Ectodermal cell (in vitro differentiated cells): Measurements from ENCODE around the gene YJU2.
"Not testable (repeated sequence)": the region's sequence is repeated elsewhere in the genome, so short reads cannot be mapped to it uniquely, and the experiment has no call there.

Source experiments
- H3K27ac ChIP-seq: 2 replicates; pipeline ENCODE4 v1.7.0; 2013; ENCODE audit warnings: mild to moderate bottlenecking, low read depth, low read length; ENCODE audit not compliant: insufficient read depth, poor library complexity, severe bottlenecking
- H3K27me3 ChIP-seq: 2 replicates; pipeline ENCODE4 v1.7.0; 2013; ENCODE audit warnings: mild to moderate bottlenecking, low read length; ENCODE audit not compliant: insufficient read depth, control insufficient read depth, poor library complexity, severe bottlenecking
- H3K36me3 ChIP-seq: one replicate; pipeline ENCODE4 v1.7.0; 2013; ENCODE audit warnings: low read length; ENCODE audit not compliant: control insufficient read depth, insufficient read depth
- H3K4me1 ChIP-seq: one replicate; pipeline ENCODE4 v1.7.0; 2013; ENCODE audit warnings: low read length; ENCODE audit not compliant: control insufficient read depth, insufficient read depth
- H3K4me3 ChIP-seq: 2 replicates; pipeline ENCODE4 v1.7.0; 2013; ENCODE audit warnings: low read depth, low read length, control low read depth; ENCODE audit not compliant: insufficient read depth
- H3K9me3 ChIP-seq: 2 replicates; pipeline ENCODE4 v1.7.0; 2013; ENCODE audit warnings: mild to moderate bottlenecking, low read length, moderate library complexity; ENCODE audit not compliant: control insufficient read depth
- WGBS, 2 experiments: methylation state at CpG; one replicate each; pipeline ENCODE4 v1.1.7; 2013; ENCODE audit warnings: missing lambda C conversion rate in 2 of 2; 5-methylcytosine and 5-hydroxymethylcytosine counted together

YJU2 gene

GRCh38 chr19:4227771-4228170 lies 19.1 kb upstream of the YJU2 start:
- H3K27ac ChIP-seq: no peak overlapping the region
- peaks cover 5% of the 10 kb centered on the region for H3K27me3 ChIP-seq
- H3K4me3 ChIP-seq: no peak overlapping the region
- peaks cover 9% of the 10 kb centered on the region for H3K4me1 ChIP-seq
- H3K36me3 ChIP-seq: no peaks in the 10 kb centered on the region
- no peaks in the 10 kb centered on the region for H3K9me3 ChIP-seq

- 80 to 81% methylated on average over 2 of the region's 2 CpGs for WGBS, 2 experiments
- Histone ChIP-seq H3K27me3 (peaks cover 5% of the 10 kb centered on the region), H3K4me3 (no peak overlapping the region), H3K36me3 (no peaks in the 10 kb centered on the region), H3K9me3 (no peaks in the 10 kb centered on the region), H3K4me1 (peaks cover 9% of the 10 kb centered on the region), H3K27ac (no peak overlapping the region)
Measured at GRCh38 chr19:4228765-4229178, 18.1 kb upstream of the YJU2 start.

- no peaks in the 10 kb centered on the region for H3K9me3 ChIP-seq
Measured at GRCh38 chr19:4229179-4229931, 17.5 kb upstream of the YJU2 start, which contains the start of gene EBI3. Gene EBI3, plus strand, starts transcription at chr19:4229523. Its CDS starts 28 bp downstream, at chr19:4229551.

GRCh38 chr19:4230237-4230636 lies 16.6 kb upstream of the YJU2 start:
- H3K9me3 ChIP-seq, H3K27me3 ChIP-seq, H3K36me3 ChIP-seq, H3K4me3 ChIP-seq, H3K27ac ChIP-seq, H3K4me1 ChIP-seq: not testable (repeated sequence)
- 92 to 94% methylated on average over 6 of the region's 6 CpGs for WGBS, 2 experiments

More at GRCh38 chr19:4229179-4229931, 17.5 kb upstream of the YJU2 start, which contains the start of gene EBI3:
- Histone ChIP-seq H3K27me3 (peaks cover 5% of the 10 kb centered on the region), H3K27ac (no peak within 1 kb of the TSS), H3K4me1 (peaks cover 8% of the 10 kb centered on the region), H3K4me3 (no peak within 1 kb of the TSS), H3K36me3 (no peaks in the 10 kb centered on the region)
- WGBS, 2 experiments: 37 to 41% methylated on average over 19 of the region's 19 CpGs

DNA sequence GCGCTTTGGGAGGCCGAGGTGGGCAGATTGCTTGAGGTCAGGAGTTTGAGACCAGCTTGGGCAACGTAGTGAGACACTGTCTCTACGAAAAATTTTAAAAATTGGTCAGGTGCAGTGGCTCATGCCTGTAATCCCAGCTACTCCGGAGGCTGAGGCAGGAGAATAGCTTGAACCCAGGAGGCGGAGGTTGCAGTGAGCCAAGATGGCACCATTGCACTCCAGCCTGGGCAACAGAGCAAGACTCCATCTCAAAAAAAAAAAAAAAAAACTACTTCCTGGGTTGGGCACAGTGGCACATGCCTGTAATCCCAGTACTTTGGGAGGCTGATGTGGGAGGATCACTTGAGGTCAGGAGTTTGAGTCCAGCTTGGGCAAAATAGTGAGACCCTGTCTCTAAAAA lies 15.4 kb upstream of the YJU2 start:
- 93 to 94% methylated on average over 6 of the region's 6 CpGs for WGBS, 2 experiments
- H3K4me1 ChIP-seq, H3K27ac ChIP-seq, H3K4me3 ChIP-seq, H3K27me3 ChIP-seq, H3K9me3 ChIP-seq, H3K36me3 ChIP-seq: not testable (repeated sequence)

GRCh38 chr19:4232139-4232538 lies 14.7 kb upstream of the YJU2 start:
- not testable (repeated sequence) for H3K4me3 ChIP-seq

DNA sequence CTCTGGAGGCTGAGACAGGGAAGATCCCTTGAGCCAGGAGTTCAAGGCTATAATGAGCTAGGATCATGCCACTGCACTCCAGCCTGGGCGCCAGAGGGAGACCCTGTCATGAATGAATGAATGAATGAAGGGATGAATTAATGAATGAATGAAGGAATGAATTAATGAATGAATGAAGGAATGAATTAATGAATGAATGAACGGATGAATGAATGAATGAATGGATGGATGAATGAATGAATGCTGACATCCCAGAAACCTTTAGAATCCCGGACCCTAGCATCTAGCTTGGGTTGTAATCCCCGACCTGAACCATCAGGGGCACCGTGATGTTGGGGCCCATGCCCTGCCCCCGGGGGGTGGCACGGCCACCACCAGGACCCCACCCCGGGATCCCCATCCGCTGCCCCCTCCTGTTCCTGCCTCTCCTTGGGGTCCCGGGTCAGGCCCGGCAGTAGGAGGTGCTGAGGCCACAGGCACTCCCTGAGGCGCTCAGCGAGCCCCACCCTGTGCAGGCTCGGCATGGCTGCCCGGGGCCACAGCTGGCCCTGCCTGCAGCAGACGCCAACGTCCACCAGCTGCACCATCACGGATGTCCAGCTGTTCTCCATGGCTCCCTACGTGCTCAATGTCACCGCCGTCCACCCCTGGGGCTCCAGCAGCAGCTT lies 14.1 kb upstream of the YJU2 start:
- peaks cover 5% of the 10 kb centered on the region for H3K27me3 ChIP-seq
- WGBS, 2 experiments: 80 to 83% methylated on average over 21 of the region's 21 CpGs

More at GRCh38 chr19:4232139-4232538, 14.7 kb upstream of the YJU2 start:
- not testable (repeated sequence) for H3K9me3 ChIP-seq, H3K27me3 ChIP-seq, H3K36me3 ChIP-seq, H3K27ac ChIP-seq, H3K4me1 ChIP-seq
- WGBS, 2 experiments: 87 to 93% methylated on average over 5 of the region's 5 CpGs

DNA sequence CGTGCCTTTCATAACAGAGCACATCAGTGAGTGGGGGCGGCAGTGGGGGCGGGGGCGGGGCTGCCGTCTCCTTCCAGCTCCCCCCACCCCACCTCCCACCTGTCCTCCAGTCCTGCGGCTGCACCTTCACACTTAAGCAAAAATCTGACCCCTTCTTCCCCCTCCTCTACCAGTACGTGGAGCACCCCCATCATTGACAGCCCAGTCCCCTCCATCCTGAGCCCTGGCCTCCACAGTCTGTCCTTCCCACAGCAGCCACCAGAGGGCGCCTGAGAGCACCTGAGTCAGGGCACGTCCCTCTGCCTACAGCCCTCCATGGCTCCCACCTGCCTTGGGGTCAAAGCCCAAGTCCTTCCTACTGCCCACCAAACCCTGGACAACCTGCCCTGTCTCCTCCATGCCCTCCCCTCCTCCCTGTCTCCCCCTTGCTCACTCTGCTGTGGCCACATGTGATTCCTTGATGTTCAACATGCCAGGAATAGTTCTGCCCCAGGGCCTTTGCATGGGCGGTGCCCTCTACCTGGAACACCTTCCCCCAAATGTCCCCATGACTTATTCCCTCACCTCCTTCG lies 13.5 kb upstream of the YJU2 start:
- WGBS, 2 experiments: 62 to 66% methylated on average over 11 of the region's 11 CpGs
- Histone ChIP-seq H3K9me3 (no peaks in the 10 kb centered on the region), H3K4me3 (no peak overlapping the region), H3K4me1 (peaks cover 5% of the 10 kb centered on the region), H3K27ac (no peak overlapping the region), H3K27me3 (peaks cover 5% of the 10 kb centered on the region), H3K36me3 (no peaks in the 10 kb centered on the region)

More for the DNA sequence above, 14.1 kb upstream of the YJU2 start:
- Histone ChIP-seq H3K27ac (no peak overlapping the region), H3K4me1 (peaks cover 5% of the 10 kb centered on the region), H3K36me3 (no peaks in the 10 kb centered on the region), H3K9me3 (no peaks in the 10 kb centered on the region), H3K4me3 (no peak overlapping the region)

GRCh38 chr19:4234142-4234861 lies 12.6 kb upstream of the YJU2 start:
- H3K4me3 ChIP-seq: no peak overlapping the region
- no peaks in the 10 kb centered on the region for H3K27me3 ChIP-seq
- no peaks in the 10 kb centered on the region for H3K36me3 ChIP-seq
- H3K27ac ChIP-seq: no peak overlapping the region
- WGBS, 2 experiments: 79 to 83% methylated on average over 18 to 21 of the region's 21 CpGs
- no peaks in the 10 kb centered on the region for H3K4me1 ChIP-seq
- H3K9me3 ChIP-seq: no peaks in the 10 kb centered on the region

DNA sequence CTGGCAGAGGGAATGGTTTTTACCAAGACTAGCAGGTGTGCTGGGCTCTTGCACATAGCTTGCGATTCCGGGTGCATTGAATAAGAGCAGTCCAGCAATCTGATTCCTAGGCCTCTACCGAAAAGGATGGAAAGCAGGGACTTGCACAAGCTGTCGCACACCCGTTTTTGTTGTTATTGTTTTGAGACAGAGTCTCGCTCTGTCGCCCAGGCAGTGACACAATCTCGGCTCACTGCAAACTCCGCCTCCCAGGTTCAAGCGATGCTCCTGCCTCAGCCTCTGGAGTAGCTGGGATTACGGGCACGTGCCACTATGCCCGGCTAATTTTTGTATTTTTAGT lies 12.0 kb upstream of the YJU2 start:
- Histone ChIP-seq H3K27me3 (no peaks in the 10 kb centered on the region), H3K36me3 (no peaks in the 10 kb centered on the region), H3K4me1 (no peaks in the 10 kb centered on the region), H3K9me3 (no peaks in the 10 kb centered on the region), H3K4me3 (no peak overlapping the region), H3K27ac (no peak overlapping the region)
- 89% methylated on average over 13 of the region's 13 CpGs for WGBS, 2 experiments
